Measurements from ENCODE around the gene LIMS2. TPM values are rescaled to one million over a fixed set of nuclear protein-coding genes. Genes with fewer than 3 reads are reported as not detected.

LIMS2 gene
- total and polyA plus RNA-seq, 2 experiments from 2014 or later: 1.6 to 3.5 TPM

DNA sequence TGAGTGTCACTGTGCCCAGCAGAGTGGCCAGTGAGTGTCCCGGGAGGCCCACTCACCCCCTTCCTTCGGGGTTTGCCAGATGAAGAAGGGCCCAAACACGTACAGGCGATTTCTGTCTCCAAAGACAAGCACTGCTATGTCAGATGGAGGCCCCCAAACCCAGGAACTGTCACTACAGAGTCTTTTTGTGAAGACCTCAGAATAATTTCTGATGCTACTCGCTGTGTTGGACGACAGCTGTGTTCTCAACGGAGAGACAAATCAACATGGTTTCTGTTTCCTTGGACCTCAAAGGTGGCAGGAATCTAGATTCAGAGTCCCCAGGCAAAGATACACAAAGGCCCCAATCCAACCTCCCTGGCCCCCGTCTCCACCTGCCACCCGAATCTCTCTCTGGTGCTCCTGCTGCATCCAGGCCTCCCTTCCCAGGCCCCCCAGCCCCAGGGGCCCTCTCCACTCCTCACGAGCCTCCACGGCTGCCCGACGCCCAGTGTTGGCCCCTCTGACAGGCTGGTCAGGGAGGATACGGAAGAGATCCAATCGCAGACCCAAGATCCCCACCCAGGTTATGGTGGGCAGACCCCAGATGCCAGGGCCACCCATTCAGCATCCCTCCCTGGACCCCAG lies 31.8 kb downstream of the LIMS2 start (continued):
- TF ChIP-seq, protein P1, sequence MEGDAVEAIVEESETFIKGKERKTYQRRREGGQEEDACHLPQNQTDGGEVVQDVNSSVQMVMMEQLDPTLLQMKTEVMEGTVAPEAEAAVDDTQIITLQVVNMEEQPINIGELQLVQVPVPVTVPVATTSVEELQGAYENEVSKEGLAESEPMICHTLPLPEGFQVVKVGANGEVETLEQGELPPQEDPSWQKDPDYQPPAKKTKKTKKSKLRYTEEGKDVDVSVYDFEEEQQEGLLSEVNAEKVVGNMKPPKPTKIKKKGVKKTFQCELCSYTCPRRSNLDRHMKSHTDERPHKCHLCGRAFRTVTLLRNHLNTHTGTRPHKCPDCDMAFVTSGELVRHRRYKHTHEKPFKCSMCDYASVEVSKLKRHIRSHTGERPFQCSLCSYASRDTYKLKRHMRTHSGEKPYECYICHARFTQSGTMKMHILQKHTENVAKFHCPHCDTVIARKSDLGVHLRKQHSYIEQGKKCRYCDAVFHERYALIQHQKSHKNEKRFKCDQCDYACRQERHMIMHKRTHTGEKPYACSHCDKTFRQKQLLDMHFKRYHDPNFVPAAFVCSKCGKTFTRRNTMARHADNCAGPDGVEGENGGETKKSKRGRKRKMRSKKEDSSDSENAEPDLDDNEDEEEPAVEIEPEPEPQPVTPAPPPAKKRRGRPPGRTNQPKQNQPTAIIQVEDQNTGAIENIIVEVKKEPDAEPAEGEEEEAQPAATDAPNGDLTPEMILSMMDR (conservative IDR thresholded peaks at IDR 0.05; ENCODE audit: low read depth in 2 of 2): no peak
- no peak for TF ChIP-seq CREB1 (CRISPR knock-in tag; IDR thresholded peaks at IDR 0.05; ENCODE audit: low read depth)
- no peak for TF ChIP-seq ZNF114 (CRISPR knock-in tag; IDR thresholded peaks at IDR 0.05)
- no peak for TF ChIP-seq EZH2 (IDR thresholded peaks at IDR 0.05; ENCODE audit: low read depth, unreplicated experiment)
- no peak for TF ChIP-seq NANOG (IDR thresholded peaks at IDR 0.05; ENCODE audit: borderline replicate concordance)
- TF ChIP-seq, protein P2, sequence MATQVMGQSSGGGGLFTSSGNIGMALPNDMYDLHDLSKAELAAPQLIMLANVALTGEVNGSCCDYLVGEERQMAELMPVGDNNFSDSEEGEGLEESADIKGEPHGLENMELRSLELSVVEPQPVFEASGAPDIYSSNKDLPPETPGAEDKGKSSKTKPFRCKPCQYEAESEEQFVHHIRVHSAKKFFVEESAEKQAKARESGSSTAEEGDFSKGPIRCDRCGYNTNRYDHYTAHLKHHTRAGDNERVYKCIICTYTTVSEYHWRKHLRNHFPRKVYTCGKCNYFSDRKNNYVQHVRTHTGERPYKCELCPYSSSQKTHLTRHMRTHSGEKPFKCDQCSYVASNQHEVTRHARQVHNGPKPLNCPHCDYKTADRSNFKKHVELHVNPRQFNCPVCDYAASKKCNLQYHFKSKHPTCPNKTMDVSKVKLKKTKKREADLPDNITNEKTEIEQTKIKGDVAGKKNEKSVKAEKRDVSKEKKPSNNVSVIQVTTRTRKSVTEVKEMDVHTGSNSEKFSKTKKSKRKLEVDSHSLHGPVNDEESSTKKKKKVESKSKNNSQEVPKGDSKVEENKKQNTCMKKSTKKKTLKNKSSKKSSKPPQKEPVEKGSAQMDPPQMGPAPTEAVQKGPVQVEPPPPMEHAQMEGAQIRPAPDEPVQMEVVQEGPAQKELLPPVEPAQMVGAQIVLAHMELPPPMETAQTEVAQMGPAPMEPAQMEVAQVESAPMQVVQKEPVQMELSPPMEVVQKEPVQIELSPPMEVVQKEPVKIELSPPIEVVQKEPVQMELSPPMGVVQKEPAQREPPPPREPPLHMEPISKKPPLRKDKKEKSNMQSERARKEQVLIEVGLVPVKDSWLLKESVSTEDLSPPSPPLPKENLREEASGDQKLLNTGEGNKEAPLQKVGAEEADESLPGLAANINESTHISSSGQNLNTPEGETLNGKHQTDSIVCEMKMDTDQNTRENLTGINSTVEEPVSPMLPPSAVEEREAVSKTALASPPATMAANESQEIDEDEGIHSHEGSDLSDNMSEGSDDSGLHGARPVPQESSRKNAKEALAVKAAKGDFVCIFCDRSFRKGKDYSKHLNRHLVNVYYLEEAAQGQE (IDR thresholded peaks at IDR 0.05; ENCODE audit: unreplicated experiment): no peak
- TF ChIP-seq EZH2phosphoT487 (IDR thresholded peaks at IDR 0.05; ENCODE audit: unreplicated experiment): no peak
- TF ChIP-seq, protein P3, sequence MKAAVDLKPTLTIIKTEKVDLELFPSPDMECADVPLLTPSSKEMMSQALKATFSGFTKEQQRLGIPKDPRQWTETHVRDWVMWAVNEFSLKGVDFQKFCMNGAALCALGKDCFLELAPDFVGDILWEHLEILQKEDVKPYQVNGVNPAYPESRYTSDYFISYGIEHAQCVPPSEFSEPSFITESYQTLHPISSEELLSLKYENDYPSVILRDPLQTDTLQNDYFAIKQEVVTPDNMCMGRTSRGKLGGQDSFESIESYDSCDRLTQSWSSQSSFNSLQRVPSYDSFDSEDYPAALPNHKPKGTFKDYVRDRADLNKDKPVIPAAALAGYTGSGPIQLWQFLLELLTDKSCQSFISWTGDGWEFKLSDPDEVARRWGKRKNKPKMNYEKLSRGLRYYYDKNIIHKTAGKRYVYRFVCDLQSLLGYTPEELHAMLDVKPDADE (IDR thresholded peaks at IDR 0.05): no peak

DNA sequence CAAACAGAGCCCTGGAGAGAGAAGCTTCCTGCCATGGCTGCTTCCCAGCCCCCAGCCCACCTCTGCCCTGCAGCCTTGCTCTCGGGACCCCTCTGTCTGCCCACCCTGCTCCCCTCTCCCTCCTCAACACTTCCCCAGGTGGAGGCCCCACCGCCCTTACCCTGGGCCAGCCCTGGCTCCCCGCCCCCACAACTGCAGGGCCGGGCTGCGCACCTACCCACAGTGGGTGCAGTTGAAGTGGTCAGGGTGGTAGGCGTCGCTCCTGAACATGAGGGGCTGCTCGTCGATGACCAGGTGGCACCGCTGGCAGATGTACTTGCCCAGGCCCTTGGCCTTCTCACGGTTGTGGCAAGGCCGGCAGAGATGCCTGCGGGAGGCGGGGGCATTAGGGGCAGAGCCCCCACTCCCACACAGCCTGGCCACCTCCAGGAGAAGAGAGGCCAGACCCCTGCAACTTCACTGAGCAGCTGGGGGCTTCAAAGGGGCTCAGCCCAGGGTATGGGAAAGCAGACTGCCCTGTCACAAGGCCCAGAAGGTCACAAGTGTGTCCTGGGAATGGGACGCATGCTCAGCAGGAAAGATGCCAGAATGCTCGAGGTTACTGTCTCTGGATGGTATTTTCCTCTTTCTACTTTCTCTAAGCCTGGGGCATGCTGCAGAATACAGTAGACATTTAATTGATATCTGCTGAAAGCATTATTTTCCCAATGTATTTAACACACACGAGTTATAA lies 32.5 kb downstream of the LIMS2 start:
- Histone ChIP-seq H3F3A (replicated peaks; ENCODE audit: low read depth) (no peaks in the 10 kb centered on the region), H2AFZ (no peak overlapping the region), H3K79me2 (replicated peaks; ENCODE audit: insufficient read depth) (no peaks in the 10 kb centered on the region), H3K9me2 (ENCODE audit: insufficient read depth) (no peaks in the 10 kb centered on the region), H3K4me1 (ENCODE audit: insufficient read depth) (0 out of 2 replicates have a peak, but pooled peaks cover 2% of the 10 kb centered on the region), H4K20me1 (replicated peaks; ENCODE audit: insufficient read depth) (no peaks in the 10 kb centered on the region), H3K27ac (ENCODE audit: low read depth) (no peak overlapping the region), H3K4me3 (no peak overlapping the region), H3K4me2 (no peak overlapping the region), H3K36me3 (ENCODE audit: insufficient read depth) (no peaks in the 10 kb centered on the region), H3K27me3 (ENCODE audit: insufficient read depth) (no peaks in the 10 kb centered on the region)
- DNase-seq (ENCODE audit: low spot score) (no peak), ATAC-seq (no peak)
- Mint-ChIP-seq H3K36me3 (ENCODE audit: low read depth) (no peaks in the 10 kb centered on the region), H3K27me3 (ENCODE audit: insufficient read depth, low read depth, poor library complexity) (peaks cover 5% of the 10 kb centered on the region), H3K27ac (no peak overlapping the region), H3K9me3 (no peaks in the 10 kb centered on the region), H3K4me1 (peaks cover 11% of the 10 kb centered on the region), H3K4me3 (no peak overlapping the region)
- TF ChIP-seq ZNF114 (CRISPR knock-in tag; IDR thresholded peaks at IDR 0.05): no peak
- TF ChIP-seq EZH2 (IDR thresholded peaks at IDR 0.05; ENCODE audit: low read depth, unreplicated experiment): no peak
- no peak for TF ChIP-seq NANOG (IDR thresholded peaks at IDR 0.05; ENCODE audit: borderline replicate concordance)
- TF ChIP-seq JUNB (IDR thresholded peaks at IDR 0.05; ENCODE audit: unreplicated experiment): no peak
- TF ChIP-seq CREB1 (CRISPR knock-in tag; IDR thresholded peaks at IDR 0.05; ENCODE audit: low read depth): no peak
- TF ChIP-seq, protein P1 (conservative IDR thresholded peaks at IDR 0.05; ENCODE audit: low read depth in 2 of 2): no peak
- no peak for TF ChIP-seq ZNF331 (CRISPR knock-in tag; IDR thresholded peaks at IDR 0.05; ENCODE audit: low read depth)
- TF ChIP-seq EZH2phosphoT487 (IDR thresholded peaks at IDR 0.05; ENCODE audit: unreplicated experiment): no peak
- TF ChIP-seq, protein P3 (IDR thresholded peaks at IDR 0.05): no peak
- TF ChIP-seq STAT1 (IDR thresholded peaks at IDR 0.05; ENCODE audit: unreplicated experiment): no peak
